ENCODE results near the gene MAGIX.

The MAGIX gene

GRCh38 chrX:49155243-49155899 is 7.2 kb upstream of the MAGIX start:
- peak overlapping the region; percentile 66; the same call in 1 of the 2 replicates for H3K27ac ChIP-seq (ENCODE audit: low read depth, low read length)
- no peaks in the 10 kb centered on the region for H3K9me3 ChIP-seq (ENCODE audit: insufficient read depth, low read length)
- H3K9ac ChIP-seq (ENCODE audit: low read length), result peak overlapping the region; percentile 56
- H2AFZ ChIP-seq (ENCODE audit: low read depth, low read length, severe bottlenecking), result peak overlapping the region; percentile 43
- no peaks in the 10 kb centered on the region for H3K9me2 ChIP-seq (replicated peaks; ENCODE audit: insufficient read depth, low read length)
- peak overlapping the region; percentile 63 for H3K4me2 ChIP-seq (ENCODE audit: low read depth, low read length, poor library complexity, severe bottlenecking)
- H3F3A ChIP-seq (ENCODE audit: insufficient read depth), result no peaks in the 10 kb centered on the region
- no peak for TF ChIP-seq CTCF (IDR thresholded peaks at IDR 0.05; ENCODE audit: insufficient read depth, low read length, poor library complexity, severe bottlenecking)
- no peak for TF ChIP-seq EZH2phosphoT487 (conservative IDR thresholded peaks at IDR 0.05; ENCODE audit: low read length)
- peak overlapping the region; percentile 59 for H3K4me3 ChIP-seq (ENCODE audit: insufficient read depth, low read length, poor library complexity, severe bottlenecking)
- no peaks in the 10 kb centered on the region for H3K79me2 ChIP-seq (ENCODE audit: insufficient read depth, low read length)
- no peaks in the 10 kb centered on the region for H3K27me3 ChIP-seq (ENCODE audit: low read length)
- no peaks in the 10 kb centered on the region for H3K36me3 ChIP-seq (ENCODE audit: low read length)
- H4K20me1 ChIP-seq (ENCODE audit: low read depth, low read length), result no peaks in the 10 kb centered on the region

GRCh38 chrX:49155900-49156837 is 6.4 kb upstream of the MAGIX start:
- H3K4me3 ChIP-seq (ENCODE audit: insufficient read depth, low read length, poor library complexity, severe bottlenecking), result peak overlapping the region; percentile 59
- peak overlapping the region; percentile 63 for H3K4me2 ChIP-seq (ENCODE audit: low read depth, low read length, poor library complexity, severe bottlenecking)
- H2AFZ ChIP-seq (ENCODE audit: low read depth, low read length, severe bottlenecking), result peak overlapping the region; percentile 91

GRCh38 chrX:49157194-49157593 is 5.4 kb upstream of the MAGIX start:
- H3K9me3 ChIP-seq (ENCODE audit: insufficient read depth, low read length), result no peaks in the 10 kb centered on the region
- H2AFZ ChIP-seq (ENCODE audit: low read depth, low read length, severe bottlenecking), result no peak overlapping the region

More at GRCh38 chrX:49155900-49156837, 6.4 kb upstream of the MAGIX start:
- Histone ChIP-seq H3K27me3 (ENCODE audit: low read length) (no peaks in the 10 kb centered on the region), H3K9ac (ENCODE audit: low read length) (peak overlapping the region; percentile 56), H4K20me1 (ENCODE audit: low read depth, low read length) (no peaks in the 10 kb centered on the region), H3K36me3 (ENCODE audit: low read length) (no peaks in the 10 kb centered on the region), H3K9me3 (ENCODE audit: insufficient read depth, low read length) (no peaks in the 10 kb centered on the region), H3F3A (ENCODE audit: insufficient read depth) (no peaks in the 10 kb centered on the region), H3K79me2 (ENCODE audit: insufficient read depth, low read length) (no peaks in the 10 kb centered on the region), H3K9me2 (replicated peaks; ENCODE audit: insufficient read depth, low read length) (no peaks in the 10 kb centered on the region), H3K27ac (ENCODE audit: low read depth, low read length) (peak overlapping the region; percentile 66)
- TF ChIP-seq CTCF (IDR thresholded peaks at IDR 0.05; ENCODE audit: insufficient read depth, low read length, poor library complexity, severe bottlenecking) (peak; percentile 45), EZH2phosphoT487 (conservative IDR thresholded peaks at IDR 0.05; ENCODE audit: low read length) (no peak)

More at GRCh38 chrX:49157194-49157593, 5.4 kb upstream of the MAGIX start:
- no peak for TF ChIP-seq EZH2phosphoT487 (conservative IDR thresholded peaks at IDR 0.05; ENCODE audit: low read length)
- TF ChIP-seq CTCF (IDR thresholded peaks at IDR 0.05; ENCODE audit: insufficient read depth, low read length, poor library complexity, severe bottlenecking), result no peak
- H3K4me2 ChIP-seq (ENCODE audit: low read depth, low read length, poor library complexity, severe bottlenecking), result no peak overlapping the region
- no peaks in the 10 kb centered on the region for H4K20me1 ChIP-seq (ENCODE audit: low read depth, low read length)
- no peak overlapping the region for H3K4me3 ChIP-seq (ENCODE audit: insufficient read depth, low read length, poor library complexity, severe bottlenecking)
- H3F3A ChIP-seq (ENCODE audit: insufficient read depth), result no peaks in the 10 kb centered on the region
- no peak overlapping the region for H3K9ac ChIP-seq (ENCODE audit: low read length)
- no peaks in the 10 kb centered on the region for H3K36me3 ChIP-seq (ENCODE audit: low read length)
- H3K27ac ChIP-seq (ENCODE audit: low read depth, low read length), result no peak overlapping the region
- H3K27me3 ChIP-seq (ENCODE audit: low read length), result no peaks in the 10 kb centered on the region
- H3K9me2 ChIP-seq (replicated peaks; ENCODE audit: insufficient read depth, low read length), result no peaks in the 10 kb centered on the region
- no peaks in the 10 kb centered on the region for H3K79me2 ChIP-seq (ENCODE audit: insufficient read depth, low read length)

Data from SU-DHL-6 (cell line).